GM21423 (cell line): Measurements from ENCODE around the gene SETD6.

ENCODE experiments used
- ATAC-seq: cut with Tn5 transposase; IDR thresholded peaks from one replicate; pipeline ENCODE4 v1.9.1; 2021; ENCODE audit warnings: mild to moderate bottlenecking, moderate library complexity; ENCODE audit not compliant: unreplicated experiment

The SETD6 gene

DNA sequence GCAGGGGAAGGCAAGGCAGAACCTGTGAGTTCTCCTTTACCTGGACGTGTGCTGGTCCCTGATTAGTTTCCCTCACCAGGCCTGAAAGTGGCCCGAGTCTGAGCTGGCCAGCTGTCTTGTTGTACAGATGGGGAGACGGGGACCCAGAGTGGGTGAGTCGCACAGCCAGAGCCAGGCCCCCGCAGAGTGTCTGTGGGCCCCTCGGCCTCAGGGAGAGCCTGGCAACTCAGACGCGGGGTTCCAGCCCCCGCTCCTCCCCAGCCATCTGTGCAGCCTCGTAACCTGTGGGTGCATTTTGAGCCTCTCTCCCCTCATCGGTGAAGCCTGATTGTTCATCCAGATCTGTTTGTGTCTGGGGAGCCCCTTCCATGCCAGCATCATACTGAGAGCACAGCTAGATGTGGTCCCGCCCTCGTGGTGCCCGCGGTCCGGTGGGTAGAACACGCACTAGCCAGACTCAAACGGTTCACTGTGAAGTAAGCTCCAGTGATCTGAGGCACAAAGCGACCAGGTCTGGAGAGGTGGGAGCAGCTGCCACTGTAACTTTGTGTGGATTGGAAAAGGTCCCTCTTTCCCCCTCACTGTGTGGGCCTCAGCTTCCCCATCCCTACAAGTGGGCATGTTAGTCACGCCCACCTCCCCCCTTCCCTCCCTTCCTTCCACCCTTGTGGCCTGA is 21.4 kb upstream of the SETD6 start:
- ATAC-seq: no peak

- ATAC-seq: peak; percentile 64
Measured at GRCh38 chr16:58494981-58495520, 20.3 kb upstream of the SETD6 start.

GRCh38 chr16:58495521-58496331 is 19.6 kb upstream of the SETD6 start:
- ATAC-seq: no peak

DNA sequence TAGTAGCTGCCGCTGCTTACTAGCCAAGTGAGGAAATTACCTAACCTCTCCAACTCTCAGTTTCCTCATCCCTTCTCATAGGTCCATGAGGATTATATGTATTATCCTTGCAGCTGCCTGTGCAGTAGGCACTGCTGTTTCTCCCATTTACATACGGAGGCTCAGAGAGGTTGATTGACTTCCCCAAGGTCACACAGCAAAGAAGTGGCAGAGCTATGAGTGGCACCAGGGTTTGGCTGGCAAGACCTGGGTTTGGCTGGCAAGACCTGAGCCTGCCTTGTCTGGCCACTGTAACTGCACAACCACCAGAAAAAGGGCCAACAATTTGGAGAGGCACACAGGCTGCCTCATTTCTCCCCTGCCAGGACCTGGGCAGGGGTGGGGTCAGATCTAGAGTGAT is 17.8 kb upstream of the SETD6 start:
- no peak for ATAC-seq

- ATAC-seq: no peak
Measured at GRCh38 chr16:58497935-58498334, 17.4 kb upstream of the SETD6 start.

DNA sequence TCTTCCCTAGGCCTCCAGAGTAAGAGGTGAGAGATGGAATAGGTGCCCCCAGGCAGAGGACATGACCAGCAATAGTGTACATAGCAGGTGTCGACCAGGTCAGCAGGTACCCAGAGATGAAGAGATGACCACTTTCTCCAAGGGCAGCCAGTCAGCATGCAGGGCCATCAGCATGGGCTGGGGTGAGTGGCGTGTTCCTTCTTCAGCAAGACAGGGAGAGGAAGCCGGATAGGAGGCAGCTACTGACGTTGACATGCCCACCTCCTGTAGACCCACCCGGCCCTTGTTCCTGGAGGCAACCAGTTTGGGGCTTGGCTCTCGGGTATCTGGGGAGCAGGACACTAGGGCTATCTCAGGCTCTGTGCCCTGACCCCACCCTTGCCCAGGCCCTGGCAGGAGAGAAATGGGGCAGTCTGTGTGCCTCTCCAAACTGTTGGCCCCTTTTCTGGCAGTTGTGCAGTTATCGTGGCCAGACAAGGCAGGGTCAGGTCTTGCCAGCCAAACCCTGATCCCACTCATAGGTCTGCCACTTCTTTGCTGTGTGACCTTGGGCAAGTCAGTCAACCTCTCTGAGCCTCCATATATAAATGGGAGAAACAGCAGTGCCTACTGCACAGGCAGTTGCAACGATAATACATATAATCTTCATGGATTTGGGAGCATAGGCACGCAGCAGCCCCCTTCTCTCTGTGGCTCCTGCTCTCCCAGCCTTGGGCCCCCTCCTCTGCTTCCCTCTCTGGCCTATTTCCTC is 16.8 kb upstream of the SETD6 start:
- no peak for ATAC-seq

DNA sequence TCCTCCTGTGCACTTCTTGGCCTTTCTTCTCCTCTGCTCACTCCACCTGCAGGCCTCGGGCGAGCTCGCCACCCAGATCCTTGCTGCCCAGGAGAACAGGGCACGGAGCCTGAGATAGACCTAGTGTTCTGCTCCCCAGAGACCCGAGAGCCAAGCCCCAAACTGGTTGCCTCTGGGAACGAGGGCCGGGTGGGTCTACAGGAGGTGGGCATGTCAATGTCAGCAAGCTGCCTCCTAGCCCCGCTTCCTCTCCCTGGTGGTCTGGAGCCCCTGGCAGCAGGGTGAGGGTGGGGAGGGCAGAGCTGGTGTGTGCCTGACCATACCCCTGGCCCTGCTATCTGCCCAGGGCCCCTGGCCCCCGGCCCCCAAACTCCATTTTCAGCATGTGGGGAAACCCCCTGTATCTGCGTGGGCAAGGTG is 16.2 kb upstream of the SETD6 start:
- no peak for ATAC-seq

- ATAC-seq: no peak
Measured at GRCh38 chr16:58499615-58500351, 15.5 kb upstream of the SETD6 start, which contains the start of gene NDRG4. NDRG4 (plus strand) TSS chr16:58500143; CDS start chr16:58500249, 106 bp downstream.

- no peak for ATAC-seq
Measured at GRCh38 chr16:58500430-58501241, 14.7 kb upstream of the SETD6 start.

- ATAC-seq: no peak
Measured at GRCh38 chr16:58501242-58502131, 13.8 kb upstream of the SETD6 start.

DNA sequence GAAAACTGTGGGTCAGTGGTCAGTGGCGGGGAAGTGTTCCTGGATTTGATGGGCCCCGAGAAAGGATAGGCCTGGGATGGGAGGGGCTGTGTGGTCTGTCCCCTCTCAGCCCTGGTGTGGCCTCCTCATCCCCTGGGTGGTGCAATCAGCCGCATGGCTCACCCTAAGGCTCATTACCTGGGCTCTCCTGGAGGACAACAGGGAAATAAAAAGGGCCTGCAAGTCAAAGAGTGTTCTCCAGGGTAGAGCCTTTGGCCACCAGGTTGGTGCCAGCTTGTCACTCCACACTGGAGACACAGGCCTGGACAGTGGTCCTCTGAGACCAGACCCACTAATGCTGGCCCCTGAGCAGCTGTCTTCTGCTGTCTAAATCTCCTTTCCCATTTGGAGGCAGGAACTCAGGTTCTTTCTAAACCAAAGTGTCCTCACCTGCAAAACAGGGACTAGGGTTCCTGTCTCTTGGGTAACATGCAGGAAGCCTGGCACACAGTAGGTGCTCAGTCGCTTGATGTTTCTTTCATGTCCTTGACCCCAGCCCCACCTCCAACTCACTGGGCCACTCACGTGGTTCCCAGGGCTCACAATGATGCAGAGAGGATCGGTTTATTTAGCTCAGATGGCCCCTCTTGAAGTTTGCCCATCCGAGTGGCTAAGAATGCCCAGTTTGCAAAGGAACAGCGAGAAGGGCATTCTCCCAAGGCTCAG is 12.9 kb upstream of the SETD6 start:
- no peak for ATAC-seq

DNA sequence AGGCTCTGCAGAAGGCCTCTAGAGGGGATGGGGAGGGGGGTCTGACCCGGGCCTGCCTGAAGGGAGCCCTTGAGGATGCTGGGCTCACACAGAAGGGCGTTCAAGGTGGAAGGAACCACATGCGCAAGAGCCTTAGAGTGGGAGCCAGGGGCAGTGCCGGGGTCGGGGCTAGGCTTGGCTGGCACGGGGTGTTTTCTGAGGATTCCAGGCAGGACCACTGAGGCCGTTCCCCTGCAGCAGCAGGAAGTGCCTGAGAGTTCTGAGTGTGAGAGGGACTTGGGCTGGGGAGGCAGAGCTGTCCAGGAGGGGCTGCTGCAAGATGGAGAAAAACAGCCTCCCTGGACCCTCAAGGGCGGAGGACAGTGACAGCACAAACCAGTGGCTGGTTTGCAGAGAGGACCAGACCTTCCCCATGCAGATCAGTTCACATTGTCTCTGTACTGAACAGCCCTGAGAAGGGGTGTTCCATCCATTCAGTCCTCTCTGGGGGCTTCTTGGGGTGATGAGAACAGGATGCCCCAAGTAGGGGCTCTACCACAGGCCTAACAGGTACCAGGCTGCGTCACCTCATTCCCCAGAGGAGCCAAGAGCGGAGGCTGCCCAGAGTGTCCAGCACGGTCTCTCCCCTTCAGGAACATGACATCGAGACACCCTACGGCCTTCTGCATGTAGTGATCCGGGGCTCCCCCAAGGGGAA is 12.0 kb upstream of the SETD6 start:
- no peak for ATAC-seq

GRCh38 chr16:58503863-58504688 is 11.2 kb upstream of the SETD6 start:
- ATAC-seq: no peak

DNA sequence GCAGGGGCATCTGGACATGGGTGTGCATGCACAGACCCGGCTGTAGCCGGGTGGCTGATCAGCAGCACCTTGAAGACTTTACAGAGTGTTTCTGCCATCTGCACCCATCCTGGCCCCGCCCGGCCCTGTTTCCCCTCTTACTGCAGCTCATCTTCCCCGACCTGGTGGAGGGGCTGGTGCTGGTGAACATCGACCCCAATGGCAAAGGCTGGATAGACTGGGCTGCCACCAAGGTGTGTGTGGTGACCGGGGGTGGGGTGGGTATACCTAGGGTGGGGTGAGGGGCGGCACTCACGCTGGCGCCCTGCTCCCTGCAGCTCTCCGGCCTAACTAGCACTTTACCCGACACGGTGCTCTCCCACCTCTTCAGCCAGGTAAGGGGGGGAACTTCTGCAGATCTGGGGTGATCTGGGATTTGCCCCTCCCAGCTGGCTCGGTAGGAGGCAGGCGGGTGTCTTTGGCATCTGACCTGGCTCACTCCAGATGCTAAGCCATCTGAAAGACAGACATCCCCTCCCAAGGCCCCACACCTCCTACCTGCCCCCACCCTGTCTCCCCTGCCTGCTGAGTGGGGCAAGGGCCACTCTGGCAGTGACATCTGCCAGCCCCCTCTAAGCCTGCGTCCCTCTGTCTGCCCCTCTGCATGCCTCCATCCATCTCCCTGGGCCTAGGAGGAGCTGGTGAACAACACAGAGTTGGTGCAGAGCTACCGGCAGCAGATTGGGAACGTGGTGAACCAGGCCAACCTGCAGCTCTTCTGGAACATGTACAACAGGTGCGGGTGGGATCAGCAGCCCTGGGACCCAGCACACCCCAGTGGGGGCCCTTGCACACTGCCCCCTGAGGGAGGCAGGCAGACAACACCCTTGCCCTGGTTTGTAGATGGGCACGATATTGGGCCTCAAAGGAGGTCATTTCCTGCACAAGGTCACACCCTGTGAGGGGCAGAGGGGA is 8.8 kb upstream of the SETD6 start:
- ATAC-seq: no peak

DNA sequence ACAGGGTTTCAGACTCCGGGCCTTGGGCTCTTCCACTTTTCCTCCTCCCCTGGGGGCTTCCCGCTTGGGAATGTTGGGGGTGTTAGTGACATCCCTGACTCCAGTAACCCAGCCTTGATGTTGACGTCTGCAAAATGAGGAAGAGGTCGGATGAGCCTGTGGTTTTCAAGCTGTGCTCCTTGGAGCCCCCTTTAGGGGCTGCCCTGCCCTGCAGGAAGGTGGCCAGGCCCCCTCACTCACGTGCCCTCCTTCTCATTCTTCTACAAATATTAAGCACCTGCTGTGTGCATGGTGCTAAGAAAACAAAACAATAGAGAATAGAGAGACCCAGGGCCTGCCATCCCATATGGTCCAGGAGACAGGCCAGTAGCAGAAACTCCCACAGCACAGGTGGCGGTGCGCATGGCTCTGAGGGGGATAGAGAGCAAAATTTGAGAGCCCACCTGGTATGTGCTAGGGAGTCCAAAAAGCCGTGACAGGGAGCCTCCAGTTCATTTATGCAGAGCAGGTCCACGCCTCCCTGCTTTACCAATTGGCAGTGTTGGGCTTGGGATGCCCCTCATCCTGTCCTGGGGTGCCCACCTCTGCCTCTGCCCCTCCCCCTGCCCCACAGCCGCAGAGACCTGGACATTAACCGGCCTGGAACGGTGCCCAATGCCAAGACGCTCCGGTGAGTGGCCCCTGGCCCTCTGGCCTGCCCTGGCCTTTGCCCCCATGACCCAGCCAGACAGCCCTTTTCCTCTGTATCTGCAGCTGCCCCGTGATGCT is 7.9 kb upstream of the SETD6 start:
- no peak for ATAC-seq
